Ovary (tissue), 3 donors: ENCODE measurements around the gene RAB3GAP1.

Experiments
- CTCF ChIP-seq, 3 donors: fragments of 450-650 bp in 2 of 3; fragments of 200-600 bp in 1 of 3; IDR thresholded peaks; one replicate each; pipeline versions ENCODE4 v1.5.1 to v1.8.0; 2016 to 2022; ENCODE audit warnings: antibody characterized with exemption in 3 of 3, mild to moderate bottlenecking in 1 of 3
- EP300 ChIP-seq: sonication (generic); formaldehyde crosslinking; IDR thresholded peaks from one replicate; pipeline ENCODE4 v1.6.1; 2017; ENCODE audit warnings: antibody characterized with exemption
- POLR2A ChIP-seq: fragments of 450-650 bp; IDR thresholded peaks from one replicate; pipeline ENCODE4 v1.6.1; 2017; ENCODE audit warnings: antibody characterized with exemption, mild to moderate bottlenecking, moderate library complexity
- donor health status: DM: no; HTN: no; CAD: no.

- TF ChIP-seq CTCF (IDR thresholded peaks at IDR 0.05) (no peak), POLR2A (no peak), EP300 (no peak)
Observed at GRCh38 chr2:135162786-135163185, 110.7 kb downstream of the RAB3GAP1 start.
